Activated gamma-delta T cell treated with Interleukin-2 at 50 U/mL for 16 hours (primary cell): ENCODE measurements around the gene AP1B1.
"Not testable (repeated sequence)": the region's sequence is repeated elsewhere in the genome, so short reads cannot be mapped to it uniquely, and the experiment has no call there.

Experiments used
- DNase-seq: peaks from one replicate; pipeline ENCODE4 v3.0.0-alpha.2; 2020

The AP1B1 gene

DNA sequence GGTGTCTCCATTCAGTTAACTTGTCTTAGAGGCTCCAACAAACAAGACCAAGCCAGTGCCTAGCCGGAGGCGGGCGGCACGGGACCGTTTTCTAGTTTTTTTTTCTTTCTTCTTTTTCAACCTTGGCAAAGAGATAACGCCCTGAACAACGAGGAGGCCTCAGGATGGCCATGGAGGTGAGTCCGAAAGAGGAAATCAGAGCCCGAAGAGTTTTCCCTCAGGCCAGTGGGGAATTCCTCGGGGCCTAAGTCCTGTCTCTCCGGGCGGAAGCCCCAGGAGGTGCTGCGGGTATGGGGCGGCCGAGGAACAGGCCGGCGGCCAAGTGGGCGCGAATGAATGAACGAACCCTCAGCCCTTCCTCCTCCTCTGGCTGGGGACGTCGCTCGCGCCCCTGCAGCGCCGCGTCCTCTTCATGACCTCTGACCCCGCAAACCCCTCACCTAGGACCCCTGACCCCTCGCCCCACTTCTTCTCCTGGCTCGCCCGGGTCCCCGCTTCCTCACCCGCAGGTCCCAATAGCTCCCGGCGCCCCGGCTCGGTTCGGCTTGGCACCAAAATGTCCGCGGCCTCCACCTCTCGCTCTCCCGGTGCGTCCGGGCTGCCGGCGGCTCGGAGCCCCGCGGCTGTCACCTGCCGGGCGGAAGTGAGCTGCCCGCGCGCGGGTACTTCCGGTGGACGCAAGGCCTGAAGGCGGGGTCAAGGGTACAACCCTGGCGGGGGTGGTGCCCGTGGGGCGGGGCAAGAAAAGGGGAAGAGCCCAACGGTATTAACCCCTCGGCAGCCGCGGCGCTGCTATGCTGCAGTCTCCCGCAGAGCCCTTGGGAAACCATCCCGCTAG lies at the start of gene AP1B1:
Gene AP1B1 (minus strand): TSS at position 650 of the 838 bp plus-strand sequence. CDS start 21,327 bp downstream, outside the sequence.
- DNase-seq, result peak; percentile 93

DNA sequence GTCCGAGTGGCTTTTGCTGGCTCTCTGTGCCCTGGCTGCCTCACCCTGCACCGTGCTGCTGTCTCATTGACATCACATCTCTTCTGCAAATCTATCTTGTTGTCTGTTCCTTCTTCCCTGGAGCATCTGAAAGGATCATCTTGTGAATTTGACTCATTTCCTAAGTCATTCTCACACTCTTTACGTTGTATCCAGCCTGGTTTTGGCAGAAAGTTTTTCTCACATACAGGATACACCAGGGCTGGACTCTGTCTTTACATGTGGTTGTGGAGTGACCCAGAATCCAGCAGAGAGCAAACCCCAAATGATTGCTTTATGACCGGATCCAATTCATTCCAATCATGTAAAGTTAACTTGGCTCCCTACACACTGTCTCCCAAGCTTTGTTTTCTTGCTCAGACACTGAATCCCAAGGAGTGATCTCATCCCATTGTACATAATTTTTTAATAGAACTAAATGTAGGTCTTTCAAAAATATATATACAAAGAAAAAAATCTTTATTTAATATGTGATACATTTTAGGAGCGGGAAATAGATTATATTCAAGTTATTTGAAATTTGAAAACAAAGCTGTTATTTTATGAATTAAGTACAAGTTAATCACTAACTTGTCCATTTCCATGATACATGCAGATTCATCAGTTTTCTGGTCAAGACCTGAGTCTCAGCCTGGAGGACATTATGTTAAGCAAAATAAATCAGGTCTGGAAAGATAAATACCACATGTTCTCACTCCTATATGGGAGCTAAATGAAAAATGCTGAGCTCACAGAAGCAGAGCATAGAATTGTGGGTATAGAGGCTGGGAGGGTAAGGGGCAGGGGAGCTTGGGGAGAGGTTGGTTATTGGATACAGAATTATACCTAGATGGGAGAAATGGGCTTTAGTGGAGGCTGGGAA lies 47.1 kb upstream of the AP1B1 start:
- no peak for DNase-seq

DNA sequence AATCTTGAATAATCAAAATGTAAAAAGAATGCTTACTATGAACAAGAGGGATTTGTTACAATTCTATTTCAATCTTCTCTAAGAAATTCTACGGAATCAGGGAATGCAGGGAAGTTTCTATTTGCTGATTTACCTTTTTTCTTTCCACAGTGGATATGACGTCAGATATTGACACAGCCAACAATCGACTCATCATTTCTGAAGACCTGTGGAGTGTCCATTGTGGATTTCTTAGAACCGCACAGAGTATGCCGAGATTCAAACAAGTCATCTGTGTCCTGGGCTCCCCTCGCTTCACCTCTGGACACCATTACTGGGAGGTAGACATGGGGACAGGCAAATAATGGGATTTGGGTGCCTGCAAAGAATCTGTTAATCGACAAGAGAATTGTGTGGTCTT lies 45.9 kb upstream of the AP1B1 start:
- DNase-seq, result no peak

GRCh38 chr22:29433856-29434255 lies 45.5 kb upstream of the AP1B1 start:
- DNase-seq, result no peak

DNA sequence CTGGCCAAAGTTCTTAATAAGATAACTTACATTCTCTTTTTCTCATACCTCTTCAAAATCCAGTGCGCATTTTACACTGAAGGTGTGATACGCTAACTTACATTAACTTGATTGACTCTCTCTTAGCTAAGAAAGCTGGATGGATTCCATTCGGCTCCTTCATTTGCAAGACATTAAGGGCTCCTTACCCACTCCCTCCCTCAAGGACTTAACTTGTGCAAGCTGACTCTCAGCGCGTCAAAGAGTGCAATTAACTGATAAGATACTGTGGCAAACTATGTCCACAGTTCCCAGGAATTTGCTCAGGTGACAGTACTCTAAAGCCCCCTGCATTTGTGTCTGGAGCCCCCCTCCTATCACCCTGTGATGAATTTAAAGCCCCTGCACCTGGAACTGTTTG lies 43.6 kb upstream of the AP1B1 start:
- no peak for DNase-seq

- no peak for DNase-seq
Measured at GRCh38 chr22:29427176-29427760, 38.9 kb upstream of the AP1B1 start.

DNA sequence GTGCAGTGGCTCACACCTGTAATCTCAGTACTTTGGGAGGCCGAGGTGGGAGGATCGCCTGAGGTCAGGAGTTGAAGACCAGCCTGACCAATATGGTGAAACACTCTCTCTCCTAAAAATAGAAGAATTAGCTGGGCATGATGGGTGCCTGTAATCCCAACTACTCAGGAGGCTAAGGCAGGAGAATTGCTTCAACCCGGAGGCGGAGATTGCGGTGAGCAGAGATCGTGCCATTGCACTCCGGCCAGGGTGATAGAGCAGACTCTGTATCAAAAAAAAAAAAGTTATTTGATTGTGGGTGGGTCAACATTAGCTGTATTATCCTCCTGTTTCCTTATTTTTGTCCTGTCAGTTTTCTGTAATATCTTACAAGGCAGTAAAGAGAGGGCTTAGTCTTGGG lies 38.1 kb upstream of the AP1B1 start:
- no peak for DNase-seq

- DNase-seq, result not testable (repeated sequence)
Measured at GRCh38 chr22:29418704-29419103, 30.3 kb upstream of the AP1B1 start.

GRCh38 chr22:29414951-29415591 lies 26.7 kb upstream of the AP1B1 start:
- peak; percentile 36 for DNase-seq

GRCh38 chr22:29412772-29413171 lies 24.4 kb upstream of the AP1B1 start:
- not testable (repeated sequence) for DNase-seq

- not testable (repeated sequence) for DNase-seq
Measured at GRCh38 chr22:29411569-29412211, 23.3 kb upstream of the AP1B1 start.

DNA sequence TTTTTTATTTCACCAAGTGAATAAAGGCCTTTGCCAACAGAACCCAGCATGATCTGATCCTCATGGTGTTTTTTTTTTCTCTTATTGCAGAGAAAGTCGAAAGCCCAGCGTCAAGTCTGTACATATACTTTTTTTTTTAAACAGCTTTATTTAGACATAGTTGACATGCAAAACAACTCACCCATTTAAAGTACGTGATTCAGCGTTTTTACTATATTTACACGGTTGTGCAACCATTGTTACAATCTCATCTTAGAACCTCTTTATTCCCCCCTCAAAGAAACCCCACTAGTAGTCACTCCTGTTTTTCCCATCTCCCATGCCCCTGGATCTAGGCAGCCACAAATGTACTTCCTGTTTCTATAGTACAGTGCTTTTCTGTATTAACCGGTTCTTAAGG lies 20.6 kb upstream of the AP1B1 start:
- DNase-seq, result no peak

- DNase-seq, result not testable (repeated sequence)
Measured at GRCh38 chr22:29401538-29401937, 13.2 kb upstream of the AP1B1 start.

- no peak for DNase-seq
Measured at GRCh38 chr22:29400576-29400975, 12.2 kb upstream of the AP1B1 start.

DNA sequence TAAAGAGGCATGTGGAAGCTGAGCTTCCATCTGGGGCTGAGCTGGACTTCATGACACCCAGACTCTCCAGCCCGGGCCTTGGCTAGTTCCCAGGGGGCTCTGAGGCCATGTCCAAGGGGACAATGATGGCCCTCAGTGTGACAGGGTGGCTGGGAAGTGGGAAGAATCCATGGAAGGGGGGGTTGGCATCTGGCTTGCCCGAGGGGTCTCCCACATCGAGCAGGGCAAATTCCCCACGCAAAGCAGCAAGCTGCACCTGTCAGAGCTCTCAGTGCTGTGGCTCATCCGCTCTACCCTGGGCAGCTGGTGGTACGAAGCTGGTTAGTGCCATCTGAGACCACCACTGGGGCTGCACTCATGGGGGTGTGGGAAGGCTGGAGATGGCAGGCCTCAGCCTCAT lies 9.4 kb upstream of the AP1B1 start:
- no peak for DNase-seq

DNA sequence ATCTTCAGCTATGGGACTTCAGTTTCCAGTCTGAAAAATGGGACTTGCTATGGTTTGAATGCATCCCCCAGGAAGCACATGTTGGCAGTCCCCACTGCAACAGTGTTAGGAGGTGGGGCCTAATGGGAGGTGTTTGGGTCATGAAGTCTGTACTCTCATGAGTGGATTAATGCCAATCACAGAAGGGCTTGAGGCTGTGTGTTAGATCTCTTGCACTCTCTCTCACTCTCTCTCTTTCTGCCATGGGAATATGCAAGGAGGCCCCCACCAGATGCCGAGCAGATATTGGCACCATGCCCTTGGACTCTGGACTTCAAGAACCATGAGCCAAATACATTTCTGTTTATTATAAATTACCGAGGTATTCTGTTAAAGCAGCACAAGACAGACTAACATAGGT lies 7.8 kb upstream of the AP1B1 start:
- no peak for DNase-seq

GRCh38 chr22:29394931-29395581 lies 6.7 kb upstream of the AP1B1 start:
- DNase-seq, result peak; percentile 65

- DNase-seq, result no peak
Measured at GRCh38 chr22:29393019-29393608, 4.7 kb upstream of the AP1B1 start.

- DNase-seq, result no peak
Measured at GRCh38 chr22:29391546-29391945, 3.2 kb upstream of the AP1B1 start.

GRCh38 chr22:29390270-29390669 lies 1.9 kb upstream of the AP1B1 start:
- no peak for DNase-seq

- no peak for DNase-seq
Measured at GRCh38 chr22:29388759-29389090, 355 bp upstream of the AP1B1 start.

GRCh38 chr22:29386708-29387107 lies 1.7 kb downstream of the AP1B1 start:
- no peak for DNase-seq
